Endothelial cell of umbilical vein (primary cell): ENCODE data around the gene SIGLEC15. TPM values are rescaled to one million over a fixed set of nuclear protein-coding genes. Genes with fewer than 3 reads are reported as not detected.

Experiments used
- BruUV-seq: library from RNA; stranded (reverse); fragments of 400-500 nt; replicated peaks from 2 replicates; lab custom pipeline; 2021; lab: Mats Ljungman, UMichigan
- CTCF ChIA-PET: fragments of 300-600, 350-600 bp; sonication (Branson Sonifier 250); formaldehyde crosslinking; loops from one replicate; lab custom pipeline; 2021; ENCODE audit warnings: antibody characterized with exemption, inconsistent platforms; lab: Charles Lee
- POLR2A ChIA-PET: fragments of 300-600, 350-600 bp; sonication (Branson Sonifier 250); formaldehyde crosslinking; loops from one replicate; lab custom pipeline; 2021; ENCODE audit warnings: antibody characterized with exemption, inconsistent platforms; lab: Charles Lee
- DNase-seq: peaks from one replicate; pipeline ENCODE4 v3.0.0-alpha.2; 2011; ENCODE audit warnings: low read depth, low spot score
- FAIRE-seq: peaks from 2 replicates; lab custom pipeline; 2011; peaks lifted over from hg19 to GRCh38; lab: Jason Lieb, UNC
- H2AFZ ChIP-seq: 2 replicates; pipeline ENCODE4 v1.6.0; 2012; ENCODE audit warnings: low read depth, low read length, control low read depth, inconsistent platforms
- H3K27ac ChIP-seq: 2 replicates; pipeline ENCODE4 v1.5.1; 2011; ENCODE audit warnings: low read depth, mild to moderate bottlenecking, control low read depth, low read length, moderate library complexity; ENCODE audit not compliant: insufficient read depth
- H3K27me3 ChIP-seq, 2 experiments: 2 replicates each; pipeline versions ENCODE4 v1.6.0 to v1.6.1; 2011; ENCODE audit warnings: low read length in 2 of 2, mixed read lengths in 1 of 2; ENCODE audit not compliant: control insufficient read depth in 2 of 2, insufficient read depth in 2 of 2
- H3K36me3 ChIP-seq, 2 experiments: 2 replicates in 1 of 2; 3 replicates in 1 of 2; pipeline ENCODE4 v1.5.1; 2011; ENCODE audit warnings: low read length in 2 of 2, mild to moderate bottlenecking in 1 of 2, moderate library complexity in 1 of 2; ENCODE audit not compliant: control insufficient read depth in 2 of 2, insufficient read depth in 2 of 2; ENCODE audit errors: extremely low read depth in 1 of 2
- H3K4me1 ChIP-seq: 3 replicates; pipeline ENCODE4 v1.5.1; 2011; ENCODE audit warnings: mild to moderate bottlenecking, low read length; ENCODE audit not compliant: control insufficient read depth, insufficient read depth; ENCODE audit errors: extremely low read depth
- H3K4me2 ChIP-seq: 2 replicates; pipeline ENCODE4 v1.6.1; 2011; ENCODE audit warnings: low read length, control low read depth, mixed read lengths; ENCODE audit not compliant: insufficient read depth
- H3K4me3 ChIP-seq, 3 experiments: fragments of 200-600 bp in 1 of 3; sonication (generic), shearing (Covaris generic) in 1 of 3; replicated peaks in 1 of 3; 2 replicates each; pipeline ENCODE4 v1.5.1; 2011 to 2016; ENCODE audit warnings: control low read depth in 3 of 3, low read length in 3 of 3, mild to moderate bottlenecking in 2 of 3, inconsistent platforms in 1 of 3, low read depth in 1 of 3, moderate library complexity in 1 of 3; ENCODE audit not compliant: insufficient read depth in 1 of 3
- H3K79me2 ChIP-seq: 2 replicates; pipeline ENCODE4 v1.6.0; 2012; ENCODE audit warnings: low read length, inconsistent platforms; ENCODE audit not compliant: control insufficient read depth, insufficient read depth
- H3K9ac ChIP-seq: replicated peaks from 2 replicates; pipeline ENCODE3; 2011; ENCODE audit warnings: low read length, control low read depth; ENCODE audit not compliant: insufficient read depth; ENCODE audit errors: extremely low read depth
- H3K9me1 ChIP-seq: replicated peaks from 3 replicates; pipeline ENCODE4 v1.6.0; 2011; ENCODE audit warnings: mild to moderate bottlenecking, low read length; ENCODE audit not compliant: control insufficient read depth, insufficient read depth; ENCODE audit errors: extremely low read depth
- H3K9me3 ChIP-seq: replicated peaks from 2 replicates; pipeline ENCODE4 v1.5.1; 2012; ENCODE audit warnings: low read length, inconsistent platforms; ENCODE audit not compliant: control insufficient read depth, insufficient read depth
- H4K20me1 ChIP-seq: replicated peaks from 2 replicates; pipeline ENCODE3; 2011; ENCODE audit warnings: mild to moderate bottlenecking, low read length; ENCODE audit not compliant: control insufficient read depth, insufficient read depth; ENCODE audit errors: extremely low read depth
- CTCF ChIP-seq, 2 donors: IDR thresholded peaks; 1 replicate in 1 of 2; 2 replicates in 1 of 2; pipeline ENCODE4 v1.5.1; 2011; ENCODE audit warnings: low read length in 2 of 2, mild to moderate bottlenecking in 2 of 2, moderate library complexity in 2 of 2, control low read depth in 1 of 2, inconsistent platforms in 1 of 2, low read depth in 1 of 2; ENCODE audit not compliant: insufficient read depth in 1 of 2; ENCODE audit errors: extremely low read depth in 1 of 2
- EZH2 ChIP-seq: IDR thresholded peaks from 2 replicates; pipeline ENCODE4 v1.6.1; 2012; ENCODE audit warnings: borderline replicate concordance, low read depth, mild to moderate bottlenecking, moderate library complexity, low read length, inconsistent platforms; ENCODE audit not compliant: severe bottlenecking
- FOS ChIP-seq: IDR thresholded peaks from 2 replicates; pipeline ENCODE4 v1.6.1; 2011; ENCODE audit warnings: mild to moderate bottlenecking, low read length, moderate library complexity, borderline replicate concordance; ENCODE audit not compliant: insufficient read depth
- GATA2 ChIP-seq: IDR thresholded peaks from 2 replicates; pipeline ENCODE4 v1.7.0; 2011; ENCODE audit warnings: low read depth, mild to moderate bottlenecking, moderate library complexity, mixed read lengths, low read length; ENCODE audit not compliant: insufficient read length, insufficient read depth
- JUN ChIP-seq: IDR thresholded peaks from 2 replicates; pipeline ENCODE4 v1.6.1; 2011; ENCODE audit warnings: borderline replicate concordance, low read depth; ENCODE audit not compliant: insufficient read length, insufficient read depth
- MAX ChIP-seq: IDR thresholded peaks from 2 replicates; pipeline ENCODE4 v1.6.1; 2011; ENCODE audit not compliant: insufficient read depth, insufficient read length
- MYC ChIP-seq: IDR thresholded peaks from one replicate; pipeline ENCODE4 v1.6.1; 2011; ENCODE audit warnings: mild to moderate bottlenecking, low read depth, low read length
- POLR2A ChIP-seq: IDR thresholded peaks from 2 replicates; pipeline ENCODE4 v1.6.1; 2012; ENCODE audit warnings: low read depth, mild to moderate bottlenecking, control low read depth, low read length
- POLR2AphosphoS5 ChIP-seq: IDR thresholded peaks from 2 replicates; pipeline ENCODE4 v1.6.1; 2012; ENCODE audit warnings: low read depth, mild to moderate bottlenecking, control low read depth, low read length, moderate library complexity; ENCODE audit not compliant: insufficient read depth
- dilution Hi-C: fragments of 300-500 bp; cut with MboI; formaldehyde crosslinking; loops from one replicate; pipeline ENCODE4 v1.15.0; 2019; ENCODE audit warnings: low sequenced_read_pairs; ENCODE audit not compliant: extremely low pct_ligation_motif_present
- intact Hi-C: fragments of 100-400 bp; cut with micrococcal nuclease; formaldehyde crosslinking; loops from one replicate; pipeline ENCODE4 v1.10.0; 2022
- polyA plus RNA-seq, 4 experiments: library from polyadenylated mRNA; depleted of rRNA in 3 of 4; stranded (reverse) in 3 of 4; unstranded in 1 of 4; fragments of >200 nt; gene quantifications; 2 replicates each; pipeline versions ENCODE4 v1.2.1 to v1.2.3, GENCODE V29; 2011 to 2012; ENCODE audit warnings: missing spikeins in 1 of 4
- total RNA-seq: library from RNA; stranded (reverse); gene quantifications from 2 replicates; pipeline ENCODE4 v1.2.3, GENCODE V29; 2021

SIGLEC15 gene
- total and polyA plus RNA-seq, 2 donors (not counting 3 experiments of a cell fraction or from before 2014, with no cell fraction given), result not detected

- Histone ChIP-seq H3K79me2 (no peaks in the 10 kb centered on the region), H3K27ac (no peak overlapping the region), H3K4me2 (no peak overlapping the region), H3K9me3 (no peaks in the 10 kb centered on the region), H3K27me3 (peaks cover 3 to 8% of the 10 kb centered on the region in 2 experiments), H3K9ac (no peak overlapping the region), H3K4me3 (no peak overlapping the region), H4K20me1 (no peaks in the 10 kb centered on the region), H3K4me1 (no peaks in the 10 kb centered on the region), H3K36me3 (no peaks in the 10 kb centered on the region), H3K9me1 (no peaks in the 10 kb centered on the region), H2AFZ (no peak overlapping the region)
- ChIA-PET CTCF (interaction anchor here (1.1 to 1.3 kb wide), 2 partner anchors 15 to 19 kb away, joined by 3 read pairs; no protein-coding TSS in a partner anchor), POLR2A (no interaction called here)
- DNase-seq (no peak), FAIRE-seq (no peak)
- dilution Hi-C loops, result no loop called here
- no TSS peak for BruUV-seq
- TF ChIP-seq CTCF (IDR thresholded peaks at IDR 0.05; ENCODE audit: extremely low read depth in 1 of 2, insufficient read depth in 1 of 2, low read depth in 1 of 2, low read length in 2 of 2) (no peak), GATA2 (no peak), FOS (no peak), EZH2 (no peak), JUN (no peak), MAX (no peak), POLR2A (no peak), POLR2AphosphoS5 (no peak), MYC (no peak)
- intact Hi-C loops, result no loop called here
Observed at GRCh38 chr18:45820106-45820745, 5.2 kb upstream of the SIGLEC15 start.
